IPS DF 6.9 (cell line): ENCODE data around the gene ANKDD1A.

Experiments
- DNase-seq: peaks from one replicate; pipeline ENCODE4 v3.0.0-alpha.2; 2013; ENCODE audit warnings: low read depth, low spot score
- H3K27ac ChIP-seq: one replicate; pipeline ENCODE4 v1.5.1; 2013; ENCODE audit warnings: low read length, control low read depth
- H3K27me3 ChIP-seq: 2 replicates; pipeline ENCODE4 v1.6.1; 2013; ENCODE audit warnings: mild to moderate bottlenecking, low read length; ENCODE audit not compliant: control insufficient read depth, insufficient read depth
- H3K36me3 ChIP-seq: 2 replicates; pipeline ENCODE4 v1.6.1; 2013; ENCODE audit warnings: low read length; ENCODE audit not compliant: control insufficient read depth, insufficient read depth
- H3K4me1 ChIP-seq: 2 replicates; pipeline ENCODE4 v1.6.1; 2013; ENCODE audit warnings: low read length; ENCODE audit not compliant: control insufficient read depth, insufficient read depth
- H3K4me3 ChIP-seq: 2 replicates; pipeline ENCODE4 v1.5.1; 2013; ENCODE audit warnings: mild to moderate bottlenecking, low read length
- H3K9me3 ChIP-seq: 2 replicates; pipeline ENCODE4 v1.6.1; 2013; ENCODE audit warnings: low read length, inconsistent platforms; ENCODE audit not compliant: control insufficient read depth, insufficient read depth
- WGBS: extraction: QIAGEN DNeasy Blood & Tissue Kit; methylation state at CpG from one replicate; pipeline ENCODE4 v1.1.7; 2013; ENCODE audit warnings: mixed read lengths, missing lambda C conversion rate; ENCODE audit not compliant: insufficient read length, insufficient coverage; 5-methylcytosine and 5-hydroxymethylcytosine counted together

The ANKDD1A gene

GRCh38 chr15:64895285-64896065 lies 16.2 kb upstream of the ANKDD1A start:
- Histone ChIP-seq H3K27ac (no peak overlapping the region), H3K4me3 (no peak overlapping the region), H3K36me3 (no peaks in the 10 kb centered on the region), H3K4me1 (0 out of 2 replicates have a peak, but pooled peaks cover 1% of the 10 kb centered on the region), H3K27me3 (no peaks in the 10 kb centered on the region), H3K9me3 (no peaks in the 10 kb centered on the region)
- WGBS = no CpG with 5 or more reads among the region's 6 CpGs
- DNase-seq = no peak

DNA sequence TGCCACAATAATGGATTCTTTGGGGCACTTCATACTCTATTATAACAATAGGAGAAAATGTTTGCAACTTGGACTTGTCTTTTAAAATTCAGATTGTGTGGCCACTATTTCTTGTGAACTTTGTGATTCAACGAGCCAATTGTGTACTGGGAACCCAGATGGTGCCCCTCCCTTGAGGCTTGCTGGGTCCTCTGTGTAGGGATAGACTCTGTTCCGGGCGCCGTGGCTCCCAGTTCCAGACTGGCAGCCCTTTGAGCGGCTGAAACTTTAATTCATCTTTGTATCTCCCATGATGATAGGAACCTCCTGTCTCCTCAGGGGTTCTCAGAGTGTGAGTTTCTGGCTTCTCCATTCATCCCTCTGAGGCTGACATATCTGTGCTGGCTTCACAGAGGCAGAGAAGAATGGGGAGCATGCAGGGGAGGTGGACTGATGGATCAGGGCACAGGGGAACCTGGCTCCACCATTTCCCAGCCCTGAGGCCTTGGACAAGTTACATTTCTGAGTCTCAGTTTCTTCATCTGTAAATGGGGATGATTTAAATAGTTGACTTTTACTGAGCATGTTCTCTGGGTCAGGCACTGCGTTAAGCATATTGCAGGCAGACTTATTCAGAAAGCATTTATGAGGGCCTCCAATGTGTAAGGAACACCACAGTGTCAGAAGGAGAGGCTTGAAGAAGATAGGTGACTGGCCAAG lies 15.2 kb upstream of the ANKDD1A start:
- no peak overlapping the region for H3K27ac ChIP-seq
- 0 out of 2 replicates have a peak, but pooled peaks cover 1% of the 10 kb centered on the region for H3K4me1 ChIP-seq
- H3K4me3 ChIP-seq = no peak overlapping the region
- no peaks in the 10 kb centered on the region for H3K9me3 ChIP-seq
- no CpG with 5 or more reads among the region's 6 CpGs for WGBS
- DNase-seq = no peak
- H3K27me3 ChIP-seq = no peaks in the 10 kb centered on the region
- H3K36me3 ChIP-seq = no peaks in the 10 kb centered on the region

GRCh38 chr15:64897345-64897985 lies 14.2 kb upstream of the ANKDD1A start:
- no peak for DNase-seq
- H3K36me3 ChIP-seq = no peaks in the 10 kb centered on the region
- H3K4me1 ChIP-seq = 0 out of 2 replicates have a peak, but pooled peaks cover 1% of the 10 kb centered on the region
- WGBS = no CpG with 5 or more reads among the region's 6 CpGs
- H3K27ac ChIP-seq = no peak overlapping the region
- H3K9me3 ChIP-seq = no peaks in the 10 kb centered on the region
- H3K27me3 ChIP-seq = no peaks in the 10 kb centered on the region
- no peak overlapping the region for H3K4me3 ChIP-seq

DNA sequence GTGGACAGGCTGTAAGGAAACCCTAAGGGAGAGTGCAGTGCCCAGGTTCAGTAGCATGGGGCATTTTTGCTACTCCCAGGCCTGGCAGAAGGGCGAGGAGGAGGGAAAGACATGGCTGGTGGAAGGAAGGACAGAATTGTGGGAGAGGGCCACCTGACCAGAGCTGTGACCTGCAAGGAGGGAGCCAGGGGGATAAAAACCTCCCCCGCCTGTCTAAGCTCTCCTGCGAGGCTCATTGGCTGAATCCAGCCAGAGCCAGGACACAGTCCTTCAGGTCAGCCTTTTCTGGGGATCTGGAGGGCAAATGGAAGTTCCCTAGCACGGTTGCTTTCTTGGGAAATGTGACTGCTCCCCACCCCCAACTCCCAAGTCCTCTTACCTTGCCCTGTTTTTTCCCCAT lies 13.3 kb upstream of the ANKDD1A start:
- H3K27ac ChIP-seq = no peak overlapping the region
- H3K36me3 ChIP-seq = no peaks in the 10 kb centered on the region
- no peak for DNase-seq
- no peaks in the 10 kb centered on the region for H3K4me1 ChIP-seq
- no peaks in the 10 kb centered on the region for H3K9me3 ChIP-seq
- WGBS = no CpG with 5 or more reads among the region's 4 CpGs
- no peak overlapping the region for H3K4me3 ChIP-seq
- H3K27me3 ChIP-seq = no peaks in the 10 kb centered on the region

DNA sequence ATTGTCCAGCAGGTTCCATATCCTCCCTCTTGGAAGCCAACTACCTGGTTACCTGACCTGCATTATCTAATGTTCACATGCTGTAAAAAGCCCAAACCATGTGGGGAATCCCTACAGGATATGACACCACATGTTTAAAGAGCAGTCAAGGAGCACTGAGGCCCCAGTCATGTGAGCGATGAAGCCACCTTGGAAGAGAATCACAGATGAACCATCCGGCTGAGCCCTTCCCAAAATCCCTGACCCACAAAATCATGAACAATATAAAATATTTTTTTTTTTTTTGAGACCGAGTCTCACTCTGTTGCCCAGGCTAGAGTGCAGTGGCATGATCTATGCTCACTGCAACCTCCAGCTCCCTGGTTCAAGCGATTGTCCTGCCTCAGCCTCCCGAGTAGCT lies 10.6 kb upstream of the ANKDD1A start:
- no CpG with 5 or more reads among the region's 5 CpGs for WGBS
- Histone ChIP-seq H3K27ac (no peak overlapping the region), H3K9me3 (no peaks in the 10 kb centered on the region), H3K27me3 (no peaks in the 10 kb centered on the region), H3K4me3 (no peak overlapping the region), H3K4me1 (no peaks in the 10 kb centered on the region), H3K36me3 (no peaks in the 10 kb centered on the region)
- no peak for DNase-seq

DNA sequence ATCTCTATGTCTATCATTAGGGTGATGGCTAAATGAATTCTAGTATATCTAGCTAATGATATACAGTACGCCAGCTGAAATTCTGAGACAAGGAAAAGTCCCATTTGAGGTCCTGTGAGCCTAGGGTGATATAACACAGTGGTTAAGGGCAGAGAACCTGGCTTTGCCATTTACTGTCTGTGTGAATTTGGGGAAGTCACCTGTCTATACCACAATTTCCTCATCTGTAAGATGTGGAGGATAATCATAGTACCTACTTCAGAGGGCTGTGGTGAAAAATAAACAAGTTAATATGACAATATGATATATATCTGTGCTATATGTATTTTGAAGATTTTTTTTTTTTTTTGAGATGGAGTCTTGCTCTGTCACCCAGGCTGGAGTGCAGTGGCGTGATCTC lies 9.8 kb upstream of the ANKDD1A start:
- no peaks in the 10 kb centered on the region for H3K9me3 ChIP-seq
- no CpG with 5 or more reads among the region's 2 CpGs for whole genome bisulfite sequencing
- no peak overlapping the region for H3K4me3 ChIP-seq
- H3K27ac ChIP-seq = no peak overlapping the region
- H3K4me1 ChIP-seq = no peaks in the 10 kb centered on the region
- H3K27me3 ChIP-seq = no peaks in the 10 kb centered on the region
- no peaks in the 10 kb centered on the region for H3K36me3 ChIP-seq
- DNase-seq = no peak

- Histone ChIP-seq H3K4me3 (no peak overlapping the region), H3K9me3 (no peaks in the 10 kb centered on the region), H3K4me1 (no peaks in the 10 kb centered on the region), H3K27ac (no peak overlapping the region), H3K27me3 (no peaks in the 10 kb centered on the region), H3K36me3 (no peaks in the 10 kb centered on the region)
- no CpG with 5 or more reads among the region's 4 CpGs for WGBS
- no peak for DNase-seq
Measured at GRCh38 chr15:64902863-64903262, 8.8 kb upstream of the ANKDD1A start.

GRCh38 chr15:64903326-64903950 lies 8.3 kb upstream of the ANKDD1A start:
- no peak for DNase-seq
- H3K27me3 ChIP-seq = no peaks in the 10 kb centered on the region
- H3K4me1 ChIP-seq = no peaks in the 10 kb centered on the region
- H3K27ac ChIP-seq = no peak overlapping the region
- H3K9me3 ChIP-seq = no peaks in the 10 kb centered on the region
- H3K36me3 ChIP-seq = no peaks in the 10 kb centered on the region
- H3K4me3 ChIP-seq = no peak overlapping the region
- WGBS = no CpG with 5 or more reads among the region's 4 CpGs

DNA sequence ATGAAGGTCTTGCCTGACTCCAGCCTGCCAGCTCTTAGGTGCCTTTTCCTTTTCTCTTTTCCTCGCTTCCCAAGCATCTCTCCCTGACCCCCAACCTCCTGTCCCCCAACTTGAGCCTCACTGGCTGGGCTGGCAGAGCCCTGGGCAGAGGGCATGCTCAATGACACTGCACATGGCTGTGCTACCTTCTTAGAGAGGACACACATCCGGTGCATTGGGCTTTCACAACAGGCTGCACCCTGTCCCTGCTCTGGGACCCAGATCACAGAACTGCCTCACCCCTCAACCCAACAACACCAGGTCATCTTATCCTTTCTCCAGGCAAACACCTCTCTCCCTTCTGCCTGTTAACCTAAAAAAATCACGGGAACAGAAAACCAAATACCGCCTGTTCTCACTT lies 7.5 kb upstream of the ANKDD1A start:
- no peak overlapping the region for H3K27ac ChIP-seq
- H3K4me3 ChIP-seq = no peak overlapping the region
- H3K4me1 ChIP-seq = no peaks in the 10 kb centered on the region
- no peaks in the 10 kb centered on the region for H3K9me3 ChIP-seq
- no peaks in the 10 kb centered on the region for H3K27me3 ChIP-seq
- no peak for DNase-seq
- WGBS = no CpG with 5 or more reads among the region's 4 CpGs
- H3K36me3 ChIP-seq = no peaks in the 10 kb centered on the region

DNA sequence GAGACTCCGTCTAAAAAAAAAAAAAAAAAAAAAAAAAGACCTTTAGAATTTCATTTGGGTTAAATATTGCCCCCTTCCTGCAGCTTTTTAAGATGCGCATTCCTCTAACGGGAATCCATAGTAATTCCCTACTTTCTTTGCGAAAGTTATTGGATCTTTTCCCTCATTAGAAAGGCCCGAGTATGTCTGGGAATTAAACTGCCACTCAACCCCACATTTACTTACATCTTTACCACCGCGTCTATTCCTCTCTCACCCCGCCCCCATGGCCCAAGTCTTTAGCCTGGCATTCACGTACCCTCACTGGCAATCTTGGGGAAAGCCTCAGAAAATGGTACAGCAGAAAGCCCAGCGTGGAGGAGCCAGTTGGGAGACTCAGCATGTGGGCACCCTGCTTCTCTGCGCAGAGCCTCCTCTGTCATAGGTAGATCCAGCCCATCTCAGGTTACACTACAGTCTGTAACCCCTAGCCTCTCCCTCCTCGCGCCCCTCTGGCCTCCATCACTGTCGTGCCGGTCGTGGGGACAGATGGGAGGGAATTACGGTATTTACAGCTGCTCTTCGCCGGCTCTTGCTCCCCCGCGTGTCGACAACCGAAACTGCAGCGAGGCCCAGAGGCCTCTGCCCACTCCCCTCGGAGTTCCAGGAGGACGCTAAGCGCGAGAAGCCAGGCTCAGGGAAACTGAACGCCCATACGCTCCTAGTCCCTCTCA lies 6.4 kb upstream of the ANKDD1A start:
- Histone ChIP-seq H3K4me3 (peak overlapping the region; percentile 17; the same call in 1 of the 2 replicates), H3K4me1 (no peaks in the 10 kb centered on the region), H3K27ac (no peak overlapping the region), H3K36me3 (no peaks in the 10 kb centered on the region), H3K27me3 (no peaks in the 10 kb centered on the region), H3K9me3 (no peaks in the 10 kb centered on the region)
- peak; percentile 93 for DNase-seq
- WGBS = no CpG with 5 or more reads among the region's 30 CpGs
